Measurements from ENCODE around the gene FAM174B. TPM values are rescaled to one million over a fixed set of nuclear protein-coding genes. Genes with fewer than 3 reads are reported as not detected.

FAM174B gene
- total and polyA plus RNA-seq, 3 donors from 2014 or later: 15.7 to 18.7 (median 18.6) TPM

DNA sequence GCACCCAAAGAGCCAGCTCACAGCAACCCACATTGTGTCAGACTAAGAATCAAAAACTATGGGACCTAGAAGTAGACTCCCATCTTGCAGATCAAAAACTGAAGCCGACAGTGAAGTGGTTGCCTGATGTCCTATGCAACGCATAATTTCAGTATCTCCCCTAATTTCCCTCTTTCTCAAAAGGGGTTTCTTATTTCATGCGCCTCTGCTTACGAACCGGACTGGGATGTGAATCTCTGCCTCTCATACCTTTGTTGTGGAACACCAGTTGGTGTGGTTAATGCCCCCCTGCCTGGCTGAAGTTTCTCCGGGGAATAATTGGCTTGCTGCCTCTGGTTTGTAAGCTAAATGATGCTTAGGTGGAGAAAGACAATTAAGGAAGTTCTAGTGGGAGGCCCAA, 514 bp upstream of the FAM174B start:
- Histone ChIP-seq H3K4me3 (peak overlapping the region; percentile 55 to 64), H3K36me3 (ENCODE audit: low read depth, missing control alignments) (no peaks in the 10 kb centered on the region), H3K27ac (no peak overlapping the region), H3K9me3 (no peaks in the 10 kb centered on the region), H3K27me3 (no peaks in the 10 kb centered on the region), H3K4me1 (no peaks in the 10 kb centered on the region)
- WGBS, 2 donors: 71 to 72% methylated on average over 6 of the region's 6 CpGs
- DNase-seq: no peak
- TF ChIP-seq POLR2A (IDR thresholded peaks at IDR 0.05): no peak
- TF ChIP-seq, protein P1, sequence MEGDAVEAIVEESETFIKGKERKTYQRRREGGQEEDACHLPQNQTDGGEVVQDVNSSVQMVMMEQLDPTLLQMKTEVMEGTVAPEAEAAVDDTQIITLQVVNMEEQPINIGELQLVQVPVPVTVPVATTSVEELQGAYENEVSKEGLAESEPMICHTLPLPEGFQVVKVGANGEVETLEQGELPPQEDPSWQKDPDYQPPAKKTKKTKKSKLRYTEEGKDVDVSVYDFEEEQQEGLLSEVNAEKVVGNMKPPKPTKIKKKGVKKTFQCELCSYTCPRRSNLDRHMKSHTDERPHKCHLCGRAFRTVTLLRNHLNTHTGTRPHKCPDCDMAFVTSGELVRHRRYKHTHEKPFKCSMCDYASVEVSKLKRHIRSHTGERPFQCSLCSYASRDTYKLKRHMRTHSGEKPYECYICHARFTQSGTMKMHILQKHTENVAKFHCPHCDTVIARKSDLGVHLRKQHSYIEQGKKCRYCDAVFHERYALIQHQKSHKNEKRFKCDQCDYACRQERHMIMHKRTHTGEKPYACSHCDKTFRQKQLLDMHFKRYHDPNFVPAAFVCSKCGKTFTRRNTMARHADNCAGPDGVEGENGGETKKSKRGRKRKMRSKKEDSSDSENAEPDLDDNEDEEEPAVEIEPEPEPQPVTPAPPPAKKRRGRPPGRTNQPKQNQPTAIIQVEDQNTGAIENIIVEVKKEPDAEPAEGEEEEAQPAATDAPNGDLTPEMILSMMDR (IDR thresholded peaks at IDR 0.05): no peak
- intact Hi-C loops (cut with DNase I; ENCODE audit: low total_unique reads): no loop called here

DNA sequence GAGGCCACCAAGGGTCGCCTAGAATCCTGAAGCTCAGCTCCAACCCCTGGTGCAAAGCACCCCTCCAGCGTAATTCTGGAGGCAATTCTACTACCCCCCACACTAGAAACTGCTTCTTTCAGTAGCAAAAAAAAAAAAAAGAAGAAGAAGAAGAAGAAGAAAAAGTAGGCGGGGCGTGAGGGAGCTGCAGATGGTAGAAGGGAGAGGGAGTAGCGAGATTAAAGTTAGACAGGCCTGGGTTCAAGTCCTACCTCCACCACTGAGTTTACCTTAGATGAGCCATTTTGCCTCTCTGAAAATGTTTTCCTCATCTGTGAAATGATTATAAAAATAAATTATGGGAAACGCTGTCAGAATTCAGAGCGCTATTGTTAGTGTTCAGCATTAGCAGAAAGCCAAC, 913 bp downstream of the FAM174B start:
- no peaks in the 10 kb centered on the region for H3K27me3 ChIP-seq
- WGBS, 2 donors: 57 to 68% methylated on average over 7 of the region's 7 CpGs
- H3K9me3 ChIP-seq: no peaks in the 10 kb centered on the region
- H3K4me1 ChIP-seq: no peaks in the 10 kb centered on the region
- TF ChIP-seq, protein P1 (IDR thresholded peaks at IDR 0.05): no peak
- TF ChIP-seq POLR2A (IDR thresholded peaks at IDR 0.05): no peak
- no peaks in the 10 kb centered on the region for H3K36me3 ChIP-seq (ENCODE audit: low read depth, missing control alignments)
- H3K4me3 ChIP-seq: peak overlapping the region in 1 of 2 donors; percentile 64
- no peak overlapping the region for H3K27ac ChIP-seq
- DNase-seq: no peak
- intact Hi-C loops (cut with DNase I; ENCODE audit: low total_unique reads): no loop called here

DNA sequence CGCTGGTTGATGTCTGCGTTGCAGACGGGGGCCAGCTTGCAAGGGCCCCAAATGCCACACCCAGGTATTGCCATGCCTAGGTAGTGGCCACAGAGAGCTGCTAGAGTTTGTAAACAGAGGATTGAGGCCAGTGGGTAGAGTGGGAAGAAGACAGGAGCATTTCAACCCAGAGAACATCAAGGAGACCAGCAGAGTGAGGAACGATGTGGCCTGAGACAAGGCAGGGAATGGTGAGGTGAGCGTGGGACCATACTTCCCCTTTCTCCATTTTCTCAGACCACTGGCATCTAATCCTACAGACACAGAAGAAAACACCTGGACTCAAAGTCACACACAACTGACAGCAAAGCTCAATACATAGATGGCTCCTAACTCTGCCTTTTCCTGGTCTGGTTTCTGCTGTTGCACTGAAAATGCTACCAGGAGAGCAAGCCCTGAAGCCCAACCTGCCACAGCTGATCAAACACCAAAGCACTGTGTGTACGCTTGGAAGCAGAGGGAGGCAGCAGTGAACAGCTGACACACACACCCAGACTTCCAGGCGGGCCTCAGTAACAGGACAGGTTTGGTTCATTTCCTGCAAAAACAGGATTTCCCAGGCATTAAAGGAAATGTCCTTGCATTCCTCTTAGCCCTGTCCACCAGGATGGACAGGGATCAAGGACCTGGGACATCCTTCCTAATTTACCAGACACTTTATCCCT, 1.6 kb downstream of the FAM174B start:
- no peaks in the 10 kb centered on the region for H3K4me1 ChIP-seq
- TF ChIP-seq POLR2A (IDR thresholded peaks at IDR 0.05): no peak
- TF ChIP-seq, protein P1 (IDR thresholded peaks at IDR 0.05): no peak
- H3K27ac ChIP-seq: no peak overlapping the region
- no peaks in the 10 kb centered on the region for H3K27me3 ChIP-seq
- WGBS, 2 donors: 69 to 77% methylated on average over 7 of the region's 7 CpGs
- H3K36me3 ChIP-seq (ENCODE audit: low read depth, missing control alignments): no peaks in the 10 kb centered on the region
- H3K4me3 ChIP-seq: no peak overlapping the region
- H3K9me3 ChIP-seq: no peaks in the 10 kb centered on the region
- DNase-seq: peak; percentile 56
- intact Hi-C loops (cut with DNase I; ENCODE audit: low total_unique reads): no loop called here

DNA sequence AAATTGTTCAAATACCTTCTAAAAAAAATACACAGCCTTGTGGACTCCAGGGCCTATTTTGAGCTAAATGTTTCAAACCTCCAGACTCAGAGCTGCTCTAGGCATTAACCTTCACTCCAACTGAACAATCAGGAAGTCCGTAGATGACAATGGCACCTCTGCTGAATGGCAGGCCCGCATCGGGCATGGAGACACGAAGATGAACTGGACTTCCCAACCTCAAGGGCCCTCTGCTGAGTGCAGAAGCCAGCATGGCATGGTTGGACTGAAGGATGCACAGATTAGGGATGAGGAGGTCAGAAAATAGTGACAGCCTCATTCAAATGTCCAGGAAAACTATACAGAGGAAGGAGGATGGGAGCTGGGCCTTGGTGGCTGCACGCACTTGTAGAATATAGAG, 2.2 kb downstream of the FAM174B start:
- H3K4me3 ChIP-seq: no peak overlapping the region
- no peak for TF ChIP-seq POLR2A (IDR thresholded peaks at IDR 0.05)
- TF ChIP-seq, protein P1 (IDR thresholded peaks at IDR 0.05): no peak
- H3K27me3 ChIP-seq: no peaks in the 10 kb centered on the region
- H3K9me3 ChIP-seq: no peaks in the 10 kb centered on the region
- H3K36me3 ChIP-seq (ENCODE audit: low read depth, missing control alignments): no peaks in the 10 kb centered on the region
- H3K27ac ChIP-seq: no peak overlapping the region
- 92% methylated on average over 5 of the region's 5 CpGs for WGBS, 2 donors
- no peaks in the 10 kb centered on the region for H3K4me1 ChIP-seq
- no peak for DNase-seq
- intact Hi-C loops (cut with DNase I; ENCODE audit: low total_unique reads): no loop called here

DNA sequence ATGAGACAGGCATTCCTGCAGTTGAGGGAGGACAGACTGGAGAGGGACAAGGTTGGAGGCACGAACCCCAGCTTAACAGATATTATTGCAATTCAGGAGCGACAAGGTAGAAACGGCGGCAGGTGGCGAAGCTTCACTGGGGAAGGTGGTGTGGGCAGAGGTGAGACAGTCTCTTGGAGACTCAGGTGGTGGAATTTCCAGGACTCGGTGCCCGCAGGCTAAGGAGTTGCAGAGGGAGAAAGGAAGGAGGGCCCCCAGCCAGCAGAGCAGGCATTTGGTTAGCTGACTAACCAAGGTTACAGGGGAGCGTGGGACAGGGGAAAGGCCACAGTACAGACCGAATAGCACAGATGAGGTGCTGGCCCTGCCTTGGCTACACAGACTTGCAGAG, 3.0 kb downstream of the FAM174B start:
- H3K27me3 ChIP-seq: no peaks in the 10 kb centered on the region
- intact Hi-C loops (cut with DNase I; ENCODE audit: low total_unique reads): no loop called here
- no peaks in the 10 kb centered on the region for H3K9me3 ChIP-seq
- no peak overlapping the region for H3K4me3 ChIP-seq
- DNase-seq: no peak
- no peak overlapping the region for H3K27ac ChIP-seq
- H3K36me3 ChIP-seq (ENCODE audit: low read depth, missing control alignments): no peaks in the 10 kb centered on the region
- no peaks in the 10 kb centered on the region for H3K4me1 ChIP-seq
- TF ChIP-seq POLR2A (IDR thresholded peaks at IDR 0.05): no peak
- TF ChIP-seq, protein P1 (IDR thresholded peaks at IDR 0.05): no peak
- 91 to 96% methylated on average over 9 of the region's 9 CpGs for WGBS, 2 donors

Data from testis (tissue), 3 donors.